Body of pancreas (tissue), 4 donors: ENCODE measurements around the gene SH3BP4. TPM values are rescaled to one million over a fixed set of nuclear protein-coding genes. Genes with fewer than 3 reads are reported as not detected.

Experiments used
- ATAC-seq: fragments of 150-250 bp; one replicate; pipeline ENCODE4 v1.9.1; 2016
- DNase-seq, 4 donors: peaks; one replicate each; pipeline ENCODE4 v3.0.0-alpha.2; 2019
- H3K27ac ChIP-seq, 4 donors: fragments of 200-600 bp; sonication (generic); 1 replicate in 3 of 4; 2 replicates in 1 of 4; pipeline versions ENCODE4 v1.5.1 to v1.6.1; 2016 to 2019; ENCODE audit warnings: mild to moderate bottlenecking in 1 of 4, mixed read lengths in 1 of 4, moderate library complexity in 1 of 4
- H3K27me3 ChIP-seq, 2 donors: fragments of 200-600 bp; sonication (generic); one replicate each; pipeline ENCODE4 v1.6.0; 2016; ENCODE audit warnings: mild to moderate bottlenecking in 1 of 2
- H3K36me3 ChIP-seq, 2 donors: fragments of 200-600 bp; sonication (generic); replicated peaks in 1 of 2; 2 replicates each; pipeline ENCODE4 v1.5.1; 2016; ENCODE audit warnings: low read depth in 2 of 2; ENCODE audit not compliant: insufficient read depth in 1 of 2
- H3K4me1 ChIP-seq: fragments of 200-600 bp; sonication (generic); one replicate; pipeline ENCODE4 v1.6.0; 2016
- H3K4me3 ChIP-seq, 2 donors: fragments of 200-600 bp; sonication (generic); 1 replicate in 1 of 2; 2 replicates in 1 of 2; pipeline ENCODE4 v1.5.1; 2016 to 2019
- H3K9me3 ChIP-seq, 3 donors: fragments of 200-600 bp; sonication (generic); 1 replicate in 2 of 3; 2 replicates in 1 of 3; pipeline ENCODE4 v1.5.1; 2016
- CTCF ChIP-seq, 7 experiments: fragments of 450-650 bp in 4 of 7; fragments of 200-600 bp in 3 of 7; sonication (generic) in 3 of 7; IDR thresholded peaks; one replicate each; pipeline ENCODE4 v1.5.1; 2016 to 2019; ENCODE audit warnings: antibody characterized with exemption in 7 of 7
- POLR2A ChIP-seq, 3 donors: fragments of 450-650 bp; IDR thresholded peaks; one replicate each; pipeline ENCODE4 v1.6.1; 2016; ENCODE audit warnings: antibody characterized with exemption in 3 of 3, mild to moderate bottlenecking in 2 of 3
- whole genome bisulfite sequencing, 2 donors: methylation state at CpG; one replicate each; pipeline ENCODE4 v1.1.5; 2017; 5-methylcytosine and 5-hydroxymethylcytosine counted together
- intact Hi-C: fragments of 100-400 bp; cut with DNase I; formaldehyde crosslinking; loops from one replicate; pipeline ENCODE4 v1.15.1; 2023
- total RNA-seq, 2 donors: library from RNA; depleted of rRNA; stranded (reverse); fragments of >200 nt; gene quantifications; one replicate each; pipeline ENCODE4 v1.1.0, GENCODE V29; 2016

The SH3BP4 gene, protein sequence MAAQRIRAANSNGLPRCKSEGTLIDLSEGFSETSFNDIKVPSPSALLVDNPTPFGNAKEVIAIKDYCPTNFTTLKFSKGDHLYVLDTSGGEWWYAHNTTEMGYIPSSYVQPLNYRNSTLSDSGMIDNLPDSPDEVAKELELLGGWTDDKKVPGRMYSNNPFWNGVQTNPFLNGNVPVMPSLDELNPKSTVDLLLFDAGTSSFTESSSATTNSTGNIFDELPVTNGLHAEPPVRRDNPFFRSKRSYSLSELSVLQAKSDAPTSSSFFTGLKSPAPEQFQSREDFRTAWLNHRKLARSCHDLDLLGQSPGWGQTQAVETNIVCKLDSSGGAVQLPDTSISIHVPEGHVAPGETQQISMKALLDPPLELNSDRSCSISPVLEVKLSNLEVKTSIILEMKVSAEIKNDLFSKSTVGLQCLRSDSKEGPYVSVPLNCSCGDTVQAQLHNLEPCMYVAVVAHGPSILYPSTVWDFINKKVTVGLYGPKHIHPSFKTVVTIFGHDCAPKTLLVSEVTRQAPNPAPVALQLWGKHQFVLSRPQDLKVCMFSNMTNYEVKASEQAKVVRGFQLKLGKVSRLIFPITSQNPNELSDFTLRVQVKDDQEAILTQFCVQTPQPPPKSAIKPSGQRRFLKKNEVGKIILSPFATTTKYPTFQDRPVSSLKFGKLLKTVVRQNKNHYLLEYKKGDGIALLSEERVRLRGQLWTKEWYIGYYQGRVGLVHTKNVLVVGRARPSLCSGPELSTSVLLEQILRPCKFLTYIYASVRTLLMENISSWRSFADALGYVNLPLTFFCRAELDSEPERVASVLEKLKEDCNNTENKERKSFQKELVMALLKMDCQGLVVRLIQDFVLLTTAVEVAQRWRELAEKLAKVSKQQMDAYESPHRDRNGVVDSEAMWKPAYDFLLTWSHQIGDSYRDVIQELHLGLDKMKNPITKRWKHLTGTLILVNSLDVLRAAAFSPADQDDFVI
- total RNA-seq = 10 to 100 TPM; 62.6 to 71.9 TPM

DNA sequence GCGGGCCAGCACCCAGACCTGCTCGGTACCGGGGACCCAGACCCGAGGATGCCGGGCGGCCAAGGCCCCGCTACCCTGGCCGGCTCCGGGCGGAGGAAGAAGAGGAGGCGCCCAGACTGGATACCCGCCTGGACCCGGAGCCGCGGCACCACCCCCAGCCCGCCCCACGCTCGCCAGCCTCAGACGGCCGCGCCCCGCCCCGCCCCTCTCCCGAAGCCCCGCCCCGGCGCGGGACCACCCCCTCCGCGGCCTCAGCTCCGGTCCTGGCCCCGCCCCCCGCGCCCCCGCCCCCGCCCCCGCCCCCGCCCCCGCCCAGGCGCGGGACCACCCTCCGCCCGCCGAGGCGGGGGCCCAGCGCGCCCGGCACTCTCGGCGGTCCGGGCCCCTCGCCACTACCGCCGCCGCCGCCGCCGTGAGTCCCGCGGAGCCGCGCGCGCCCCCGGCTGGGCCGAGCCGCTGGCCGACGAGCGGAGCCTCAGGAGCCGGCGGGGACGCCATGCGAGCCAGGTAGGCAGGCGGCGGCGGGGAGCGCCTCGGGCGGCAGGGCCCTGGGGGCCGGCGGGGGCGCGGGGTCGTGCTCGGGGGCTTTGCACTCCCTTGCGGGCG lies at the start of gene SH3BP4:
SH3BP4 (plus strand) TSS at position 354 of the 606 bp plus-strand sequence. CDS start 82,986 bp downstream, outside the sequence.
- WGBS, 2 donors = 1% methylated on average over 35 of the region's 88 CpGs; no CpG with 5 or more reads in 1 of the 2 donors
- Histone ChIP-seq H3K27me3 (no peaks in the 10 kb centered on the region), H3K4me1 (peaks cover 33% of the 10 kb centered on the region), H3K9me3 (no peaks in the 10 kb centered on the region), H3K4me3 (peak within 1 kb of the TSS; percentile 63 to 70), H3K27ac (peak within 1 kb of the TSS; percentile 93 to 99 (median 94)), H3K36me3 (no peaks in the 10 kb centered on the region)
- intact Hi-C loops = no loop called here
- DNase-seq (peak; percentile 88 to 93 (median 89)), ATAC-seq (peak; percentile 83)
- TF ChIP-seq POLR2A (IDR thresholded peaks at IDR 0.05) (peak; percentile 15 to 49 (median 45)), CTCF (IDR thresholded peaks at IDR 0.05) (peak in 1 of 7 experiments; percentile 11)

DNA sequence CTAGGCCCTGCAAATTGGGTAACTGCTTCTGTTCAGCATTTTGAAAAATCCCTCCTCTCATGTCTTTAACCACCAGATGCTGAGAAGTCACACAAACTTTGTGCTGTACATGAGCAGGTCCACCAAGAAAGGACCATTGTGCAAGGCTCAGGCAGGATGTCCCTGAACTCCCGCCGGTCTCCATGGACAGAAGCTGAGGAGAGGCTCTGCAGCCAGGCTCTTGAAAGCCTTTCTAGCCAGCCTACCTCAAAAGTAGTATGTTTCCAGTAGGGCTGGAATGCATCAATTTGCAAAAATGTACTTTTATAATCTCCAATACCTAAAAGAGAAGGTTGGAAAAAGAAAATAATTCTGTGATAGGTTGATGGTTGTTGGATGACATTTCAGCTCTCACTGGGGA lies 47.0 kb upstream of the SH3BP4 start:
- Histone ChIP-seq H3K4me3 (no peak overlapping the region), H3K27ac (no peak overlapping the region), H3K4me1 (no peaks in the 10 kb centered on the region), H3K36me3 (no peaks in the 10 kb centered on the region), H3K9me3 (no peaks in the 10 kb centered on the region), H3K27me3 (no peaks in the 10 kb centered on the region)
- ATAC-seq (no peak), DNase-seq (no peak)
- no peak for TF ChIP-seq CTCF (IDR thresholded peaks at IDR 0.05)
- TF ChIP-seq POLR2A (IDR thresholded peaks at IDR 0.05) = no peak
- intact Hi-C loops = no loop called here
- 88 to 94% methylated on average over 2 of the region's 2 CpGs for WGBS, 2 donors

- ATAC-seq = no peak
Observed at GRCh38 chr2:234905547-234906265, 46.1 kb upstream of the SH3BP4 start.

More at GRCh38 chr2:234905547-234906265, 46.1 kb upstream of the SH3BP4 start:
- Histone ChIP-seq H3K9me3 (no peaks in the 10 kb centered on the region), H3K4me3 (no peak overlapping the region), H3K4me1 (no peaks in the 10 kb centered on the region), H3K27me3 (no peaks in the 10 kb centered on the region), H3K36me3 (no peaks in the 10 kb centered on the region), H3K27ac (no peak overlapping the region)
- 70 to 82% methylated on average over 11 to 12 of the region's 12 CpGs for WGBS, 2 donors
- DNase-seq = peak in 1 of 4 donors; percentile 9
- TF ChIP-seq POLR2A (IDR thresholded peaks at IDR 0.05) (no peak), CTCF (IDR thresholded peaks at IDR 0.05) (no peak)
- intact Hi-C loops = no loop called here
